GM19035 (cell line): ENCODE data around the gene USP17L13.
"Not testable (repeated sequence)": the region's sequence is repeated elsewhere in the genome, so short reads cannot be mapped to it uniquely, and the experiment has no call there.

Experiments
- ATAC-seq: cut with Tn5 transposase; IDR thresholded peaks from one replicate; pipeline ENCODE4 v1.9.1; 2021; ENCODE audit not compliant: unreplicated experiment

The USP17L13 gene, protein sequence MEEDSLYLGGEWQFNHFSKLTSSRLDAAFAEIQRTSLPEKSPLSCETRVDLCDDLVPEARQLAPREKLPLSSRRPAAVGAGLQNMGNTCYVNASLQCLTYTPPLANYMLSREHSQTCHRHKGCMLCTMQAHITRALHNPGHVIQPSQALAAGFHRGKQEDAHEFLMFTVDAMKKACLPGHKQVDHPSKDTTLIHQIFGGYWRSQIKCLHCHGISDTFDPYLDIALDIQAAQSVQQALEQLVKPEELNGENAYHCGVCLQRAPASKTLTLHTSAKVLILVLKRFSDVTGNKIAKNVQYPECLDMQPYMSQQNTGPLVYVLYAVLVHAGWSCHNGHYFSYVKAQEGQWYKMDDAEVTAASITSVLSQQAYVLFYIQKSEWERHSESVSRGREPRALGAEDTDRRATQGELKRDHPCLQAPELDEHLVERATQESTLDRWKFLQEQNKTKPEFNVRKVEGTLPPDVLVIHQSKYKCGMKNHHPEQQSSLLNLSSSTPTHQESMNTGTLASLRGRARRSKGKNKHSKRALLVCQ

GRCh38 chr4:9224596-9224995 is at the start of gene USP17L13:
Gene USP17L13, plus strand, starts transcription at chr4:9224896. Its CDS starts 0 bp downstream, at chr4:9224896.
- ATAC-seq = not testable (repeated sequence)

DNA sequence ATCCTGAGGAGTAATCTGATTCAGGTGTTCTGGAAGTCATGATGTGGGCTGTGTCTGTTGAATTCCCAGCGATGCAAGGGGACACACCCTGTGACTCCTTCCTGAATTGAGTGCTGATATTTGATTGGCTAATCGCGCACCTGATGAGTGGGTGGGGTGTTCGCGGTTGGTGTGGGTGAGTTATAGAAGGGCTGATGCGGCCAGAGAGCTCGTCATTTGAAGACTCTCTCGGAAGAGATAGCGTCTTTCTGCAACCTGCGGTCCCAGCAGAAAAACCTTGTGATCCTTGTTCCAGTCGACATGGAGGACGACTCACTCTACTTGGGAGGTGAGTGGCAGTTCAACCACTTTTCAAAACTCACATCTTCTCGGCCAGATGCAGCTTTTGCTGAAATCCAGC is 14.3 kb upstream of the USP17L13 start, which contains the start of gene USP17L10:
TSS of gene USP17L10 (plus strand) at position 301 of the 400 bp plus-strand sequence. CDS start at position 301, 0 bp downstream.
- not testable (repeated sequence) for ATAC-seq

- not testable (repeated sequence) for ATAC-seq
These were observed 10.0 kb upstream of the USP17L13 start for GRCh38 chr4:9214701-9215100.

DNA sequence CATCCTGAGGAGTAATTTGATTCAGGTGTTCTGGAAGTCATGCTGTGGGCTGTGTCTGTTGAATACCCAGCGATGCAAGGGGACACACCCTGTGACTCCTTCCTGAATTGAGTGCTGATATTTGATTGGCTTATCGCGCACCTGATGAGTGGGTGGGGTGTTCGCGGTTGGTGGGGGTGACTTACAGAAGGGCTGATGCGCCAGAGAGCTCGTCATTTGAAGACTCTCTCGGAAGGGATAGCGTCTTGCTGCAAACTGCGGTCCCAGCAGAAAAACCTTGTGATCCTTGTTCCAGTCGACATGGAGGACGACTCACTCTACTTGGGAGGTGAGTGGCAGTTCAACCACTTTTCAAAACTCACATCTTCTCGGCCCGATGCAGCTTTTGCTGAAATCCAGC is 9.6 kb upstream of the USP17L13 start, which contains the start of gene USP17L11:
TSS of gene USP17L11 (plus strand) at position 301 of the 400 bp plus-strand sequence. CDS start at position 301, 0 bp downstream.
- not testable (repeated sequence) for ATAC-seq

DNA sequence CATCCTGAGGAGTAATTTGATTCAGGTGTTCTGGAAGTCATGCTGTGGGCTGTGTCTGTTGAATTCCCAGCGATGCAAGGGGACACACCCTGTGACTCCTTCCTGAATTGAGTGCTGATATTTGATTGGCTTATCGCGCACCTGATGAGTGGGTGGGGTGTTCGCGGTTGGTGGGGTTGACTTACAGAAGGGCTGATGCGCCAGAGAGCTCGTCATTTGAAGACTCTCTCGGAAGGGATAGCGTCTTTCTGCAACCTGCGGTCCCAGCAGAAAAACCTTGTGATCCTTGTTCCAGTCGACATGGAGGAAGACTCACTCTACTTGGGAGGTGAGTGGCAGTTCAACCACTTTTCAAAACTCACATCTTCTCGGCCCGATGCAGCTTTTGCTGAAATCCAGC is 4.8 kb upstream of the USP17L13 start, which contains the start of gene USP17L12:
TSS of gene USP17L12 (plus strand) at position 301 of the 400 bp plus-strand sequence. CDS start at position 301, 0 bp downstream.
- ATAC-seq = not testable (repeated sequence)

DNA sequence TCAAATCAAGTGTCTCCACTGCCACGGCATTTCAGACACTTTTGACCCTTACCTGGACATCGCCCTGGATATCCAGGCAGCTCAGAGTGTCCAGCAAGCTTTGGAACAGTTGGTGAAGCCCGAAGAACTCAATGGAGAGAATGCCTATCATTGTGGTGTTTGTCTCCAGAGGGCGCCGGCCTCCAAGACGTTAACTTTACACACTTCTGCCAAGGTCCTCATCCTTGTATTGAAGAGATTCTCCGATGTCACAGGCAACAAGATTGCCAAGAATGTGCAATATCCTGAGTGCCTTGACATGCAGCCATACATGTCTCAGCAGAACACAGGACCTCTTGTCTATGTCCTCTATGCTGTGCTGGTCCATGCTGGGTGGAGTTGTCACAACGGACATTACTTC is 5.6 kb downstream of the USP17L13 start:
- ATAC-seq = not testable (repeated sequence)

GRCh38 chr4:9234085-9234484 is 9.4 kb downstream of the USP17L13 start, which contains the start of gene USP17L15:
Gene USP17L15, plus strand, starts transcription at chr4:9234385. Its CDS starts 0 bp downstream, at chr4:9234385.
- ATAC-seq = not testable (repeated sequence)

DNA sequence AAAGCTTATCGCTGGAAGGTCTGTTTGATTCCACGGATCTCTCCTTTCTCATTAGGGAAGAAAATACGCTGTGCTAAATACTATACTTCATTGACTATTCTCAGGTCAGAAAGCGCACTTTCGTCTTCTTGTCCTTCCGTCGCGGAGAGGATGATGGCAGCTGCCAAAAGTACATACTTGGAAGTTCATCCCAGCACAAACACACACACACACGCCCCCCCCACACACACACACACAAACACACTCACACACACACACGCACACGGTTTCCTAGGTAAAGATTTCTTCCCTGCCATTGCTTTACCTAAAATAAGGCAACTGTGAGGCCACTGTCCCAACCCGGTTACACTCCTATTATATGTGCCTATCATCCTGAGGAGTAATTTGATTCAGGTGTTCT is 13.8 kb downstream of the USP17L13 start:
- ATAC-seq = not testable (repeated sequence)

GRCh38 chr4:9243579-9243978 is 18.9 kb downstream of the USP17L13 start, which contains the start of gene USP17L17:
Gene USP17L17, plus strand, starts transcription at chr4:9243879. Its CDS starts 0 bp downstream, at chr4:9243879.
- not testable (repeated sequence) for ATAC-seq

- not testable (repeated sequence) for ATAC-seq
These were observed 23.4 kb downstream of the USP17L13 start, which contains the start of gene USP17L18 for GRCh38 chr4:9247953-9248680. Gene USP17L18, plus strand, starts transcription at chr4:9248630. Its CDS starts 0 bp downstream, at chr4:9248630.

GRCh38 chr4:9253078-9253477 is 28.4 kb downstream of the USP17L13 start, which contains the start of gene USP17L19:
Gene USP17L19, plus strand, starts transcription at chr4:9253378. Its CDS starts 0 bp downstream, at chr4:9253378.
- ATAC-seq = not testable (repeated sequence)

- not testable (repeated sequence) for ATAC-seq
These were observed 33.1 kb downstream of the USP17L13 start, which contains the start of gene USP17L20 for GRCh38 chr4:9257824-9258223. Gene USP17L20, plus strand, starts transcription at chr4:9258124. Its CDS starts 0 bp downstream, at chr4:9258124.

DNA sequence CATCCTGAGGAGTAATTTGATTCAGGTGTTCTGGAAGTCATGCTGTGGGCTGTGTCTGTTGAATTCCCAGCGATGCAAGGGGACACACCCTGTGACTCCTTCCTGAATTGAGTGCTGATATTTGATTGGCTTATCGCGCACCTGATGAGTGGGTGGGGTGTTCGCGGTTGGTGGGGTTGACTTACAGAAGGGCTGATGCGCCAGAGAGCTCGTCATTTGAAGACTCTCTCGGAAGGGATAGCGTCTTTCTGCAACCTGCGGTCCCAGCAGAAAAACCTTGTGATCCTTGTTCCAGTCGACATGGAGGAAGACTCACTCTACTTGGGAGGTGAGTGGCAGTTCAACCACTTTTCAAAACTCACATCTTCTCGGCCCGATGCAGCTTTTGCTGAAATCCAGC is 37.9 kb downstream of the USP17L13 start, which contains the start of gene USP17L21:
TSS of gene USP17L21 (plus strand) at position 301 of the 400 bp plus-strand sequence. CDS start at position 301, 0 bp downstream.
- not testable (repeated sequence) for ATAC-seq

DNA sequence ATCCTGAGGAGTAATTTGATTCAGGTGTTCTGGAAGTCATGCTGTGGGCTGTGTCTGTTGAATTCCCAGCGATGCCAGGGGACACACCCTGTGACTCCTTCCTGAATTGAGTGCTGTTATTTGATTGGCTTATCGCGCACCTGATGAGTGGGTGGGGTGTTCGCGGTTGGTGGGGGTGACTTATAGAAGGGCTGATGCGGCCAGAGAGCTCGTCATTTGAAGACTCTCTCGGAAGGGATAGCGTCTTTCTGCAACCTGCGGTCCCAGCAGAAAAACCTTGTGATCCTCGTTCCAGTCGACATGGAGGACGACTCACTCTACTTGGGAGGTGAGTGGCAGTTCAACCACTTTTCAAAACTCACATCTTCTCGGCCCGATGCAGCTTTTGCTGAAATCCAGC is 42.6 kb downstream of the USP17L13 start, which contains the start of gene USP17L22:
TSS of gene USP17L22 (plus strand) at position 301 of the 400 bp plus-strand sequence. CDS start at position 301, 0 bp downstream.
- not testable (repeated sequence) for ATAC-seq

DNA sequence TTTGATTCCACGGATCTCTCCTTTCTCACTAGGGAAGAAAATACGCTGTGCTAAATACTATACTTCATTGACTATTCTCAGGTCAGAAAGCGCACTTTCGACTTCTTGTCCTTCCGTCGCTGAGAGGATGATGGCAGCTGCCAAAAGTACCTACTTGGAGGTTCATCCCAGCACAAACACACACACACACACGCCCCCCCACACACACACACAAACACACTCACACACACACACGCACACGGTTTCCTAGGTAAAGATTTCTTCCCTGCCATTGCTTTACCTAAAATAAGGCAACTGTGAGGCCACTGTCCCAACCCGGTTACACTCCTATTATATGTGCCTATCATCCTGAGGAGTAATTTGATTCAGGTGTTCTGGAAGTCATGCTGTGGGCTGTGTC is 47.0 kb downstream of the USP17L13 start:
- ATAC-seq = not testable (repeated sequence)
